HL-60 (cell line): ENCODE data around the gene CMBL.
"Not testable (repeated sequence)": the region's sequence is repeated elsewhere in the genome, so short reads cannot be mapped to it uniquely, and the experiment has no call there.

ENCODE experiments used
- DNase-seq, 2 experiments: peaks; one replicate each; pipeline ENCODE4 v3.0.0-alpha.2; 2010 to 2020; ENCODE audit warnings: low read depth in 1 of 2, low spot score in 1 of 2
- H3K27ac ChIP-seq: fragments of 250-450 bp; sonication (Bioruptor Pico); replicated peaks from 2 replicates; pipeline ENCODE4 v1.5.1; 2020; ENCODE audit warnings: mild to moderate bottlenecking, moderate library complexity
- H3K27me3 ChIP-seq: fragments of 250-450 bp; sonication (Bioruptor Pico); 2 replicates; pipeline ENCODE4 v1.5.1; 2021; ENCODE audit warnings: mild to moderate bottlenecking, moderate library complexity; ENCODE audit not compliant: insufficient read depth, poor library complexity, severe bottlenecking
- H3K4me3 ChIP-seq: replicated peaks from 2 replicates; pipeline ENCODE4 v1.5.1; 2011; ENCODE audit warnings: mild to moderate bottlenecking, control low read depth, low read length; ENCODE audit not compliant: insufficient read depth
- GABPA ChIP-seq: IDR thresholded peaks from 2 replicates; pipeline ENCODE4 v1.6.1; 2012; ENCODE audit warnings: low read depth
- POLR2AphosphoS5 ChIP-seq: IDR thresholded peaks from 2 replicates; pipeline ENCODE4 v1.6.1; 2012; ENCODE audit warnings: low read depth
- SPI1 ChIP-seq: IDR thresholded peaks from 2 replicates; pipeline ENCODE4 v1.6.1; 2012; ENCODE audit warnings: low read depth, mild to moderate bottlenecking, borderline replicate concordance
- TF ChIP-seq, protein P1 (sequence below): IDR thresholded peaks from one replicate; pipeline ENCODE4 v1.5.1; 2011; ENCODE audit warnings: low read length, control low read depth, inconsistent platforms; ENCODE audit not compliant: insufficient read depth
- TF ChIP-seq, protein P2 (sequence below): IDR thresholded peaks from 2 replicates; pipeline ENCODE4 v1.6.1; 2012; ENCODE audit warnings: low read depth; ENCODE audit not compliant: insufficient replicate concordance

CMBL gene

DNA sequence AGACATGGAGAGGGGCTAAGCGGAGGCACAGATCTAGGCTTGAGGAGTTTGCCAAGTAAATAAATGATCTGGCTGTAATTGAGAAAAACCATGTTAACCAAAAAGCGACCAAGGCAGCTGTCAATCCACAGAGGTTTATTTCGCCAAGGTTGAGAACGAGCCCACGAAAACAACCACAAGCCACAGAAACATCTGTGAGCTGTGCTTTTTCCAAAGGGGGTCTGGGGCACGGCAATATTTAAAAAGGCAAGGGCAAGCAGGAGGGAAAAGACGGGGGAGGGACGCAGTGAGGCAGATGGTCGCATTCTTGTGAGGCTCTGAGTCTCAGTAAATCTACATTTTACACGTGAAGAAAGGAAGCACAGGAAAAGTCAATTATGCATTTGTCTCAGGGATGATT is 32.2 kb downstream of the CMBL start:
- H3K4me3 ChIP-seq, result no peak overlapping the region
- TF ChIP-seq, protein P1, sequence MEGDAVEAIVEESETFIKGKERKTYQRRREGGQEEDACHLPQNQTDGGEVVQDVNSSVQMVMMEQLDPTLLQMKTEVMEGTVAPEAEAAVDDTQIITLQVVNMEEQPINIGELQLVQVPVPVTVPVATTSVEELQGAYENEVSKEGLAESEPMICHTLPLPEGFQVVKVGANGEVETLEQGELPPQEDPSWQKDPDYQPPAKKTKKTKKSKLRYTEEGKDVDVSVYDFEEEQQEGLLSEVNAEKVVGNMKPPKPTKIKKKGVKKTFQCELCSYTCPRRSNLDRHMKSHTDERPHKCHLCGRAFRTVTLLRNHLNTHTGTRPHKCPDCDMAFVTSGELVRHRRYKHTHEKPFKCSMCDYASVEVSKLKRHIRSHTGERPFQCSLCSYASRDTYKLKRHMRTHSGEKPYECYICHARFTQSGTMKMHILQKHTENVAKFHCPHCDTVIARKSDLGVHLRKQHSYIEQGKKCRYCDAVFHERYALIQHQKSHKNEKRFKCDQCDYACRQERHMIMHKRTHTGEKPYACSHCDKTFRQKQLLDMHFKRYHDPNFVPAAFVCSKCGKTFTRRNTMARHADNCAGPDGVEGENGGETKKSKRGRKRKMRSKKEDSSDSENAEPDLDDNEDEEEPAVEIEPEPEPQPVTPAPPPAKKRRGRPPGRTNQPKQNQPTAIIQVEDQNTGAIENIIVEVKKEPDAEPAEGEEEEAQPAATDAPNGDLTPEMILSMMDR, result no peak
- TF ChIP-seq POLR2AphosphoS5 (no peak), SPI1 (no peak), GABPA (no peak)
- TF ChIP-seq, protein P2, sequence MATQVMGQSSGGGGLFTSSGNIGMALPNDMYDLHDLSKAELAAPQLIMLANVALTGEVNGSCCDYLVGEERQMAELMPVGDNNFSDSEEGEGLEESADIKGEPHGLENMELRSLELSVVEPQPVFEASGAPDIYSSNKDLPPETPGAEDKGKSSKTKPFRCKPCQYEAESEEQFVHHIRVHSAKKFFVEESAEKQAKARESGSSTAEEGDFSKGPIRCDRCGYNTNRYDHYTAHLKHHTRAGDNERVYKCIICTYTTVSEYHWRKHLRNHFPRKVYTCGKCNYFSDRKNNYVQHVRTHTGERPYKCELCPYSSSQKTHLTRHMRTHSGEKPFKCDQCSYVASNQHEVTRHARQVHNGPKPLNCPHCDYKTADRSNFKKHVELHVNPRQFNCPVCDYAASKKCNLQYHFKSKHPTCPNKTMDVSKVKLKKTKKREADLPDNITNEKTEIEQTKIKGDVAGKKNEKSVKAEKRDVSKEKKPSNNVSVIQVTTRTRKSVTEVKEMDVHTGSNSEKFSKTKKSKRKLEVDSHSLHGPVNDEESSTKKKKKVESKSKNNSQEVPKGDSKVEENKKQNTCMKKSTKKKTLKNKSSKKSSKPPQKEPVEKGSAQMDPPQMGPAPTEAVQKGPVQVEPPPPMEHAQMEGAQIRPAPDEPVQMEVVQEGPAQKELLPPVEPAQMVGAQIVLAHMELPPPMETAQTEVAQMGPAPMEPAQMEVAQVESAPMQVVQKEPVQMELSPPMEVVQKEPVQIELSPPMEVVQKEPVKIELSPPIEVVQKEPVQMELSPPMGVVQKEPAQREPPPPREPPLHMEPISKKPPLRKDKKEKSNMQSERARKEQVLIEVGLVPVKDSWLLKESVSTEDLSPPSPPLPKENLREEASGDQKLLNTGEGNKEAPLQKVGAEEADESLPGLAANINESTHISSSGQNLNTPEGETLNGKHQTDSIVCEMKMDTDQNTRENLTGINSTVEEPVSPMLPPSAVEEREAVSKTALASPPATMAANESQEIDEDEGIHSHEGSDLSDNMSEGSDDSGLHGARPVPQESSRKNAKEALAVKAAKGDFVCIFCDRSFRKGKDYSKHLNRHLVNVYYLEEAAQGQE, result no peak
- H3K27me3 ChIP-seq, result no peaks in the 10 kb centered on the region
- no peak for DNase-seq
- H3K27ac ChIP-seq, result no peak overlapping the region

DNA sequence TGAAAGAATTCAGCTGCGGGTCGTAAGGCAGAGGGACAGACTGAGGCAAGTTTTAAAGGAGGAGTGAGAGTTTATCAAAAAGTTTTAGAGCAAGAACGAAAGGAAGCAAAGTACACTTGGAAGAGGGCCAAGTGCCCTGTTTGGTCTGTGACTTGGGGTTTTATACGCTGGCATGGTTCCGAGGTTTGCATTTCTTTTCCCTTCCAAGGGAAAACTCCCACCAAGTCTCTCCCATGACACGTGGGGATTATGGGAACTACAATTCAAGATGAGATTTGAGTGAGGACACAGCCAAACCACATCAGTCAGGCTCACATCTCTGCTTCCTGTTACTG is 34.9 kb downstream of the CMBL start:
- H3K27ac ChIP-seq, result not testable (repeated sequence)

DNA sequence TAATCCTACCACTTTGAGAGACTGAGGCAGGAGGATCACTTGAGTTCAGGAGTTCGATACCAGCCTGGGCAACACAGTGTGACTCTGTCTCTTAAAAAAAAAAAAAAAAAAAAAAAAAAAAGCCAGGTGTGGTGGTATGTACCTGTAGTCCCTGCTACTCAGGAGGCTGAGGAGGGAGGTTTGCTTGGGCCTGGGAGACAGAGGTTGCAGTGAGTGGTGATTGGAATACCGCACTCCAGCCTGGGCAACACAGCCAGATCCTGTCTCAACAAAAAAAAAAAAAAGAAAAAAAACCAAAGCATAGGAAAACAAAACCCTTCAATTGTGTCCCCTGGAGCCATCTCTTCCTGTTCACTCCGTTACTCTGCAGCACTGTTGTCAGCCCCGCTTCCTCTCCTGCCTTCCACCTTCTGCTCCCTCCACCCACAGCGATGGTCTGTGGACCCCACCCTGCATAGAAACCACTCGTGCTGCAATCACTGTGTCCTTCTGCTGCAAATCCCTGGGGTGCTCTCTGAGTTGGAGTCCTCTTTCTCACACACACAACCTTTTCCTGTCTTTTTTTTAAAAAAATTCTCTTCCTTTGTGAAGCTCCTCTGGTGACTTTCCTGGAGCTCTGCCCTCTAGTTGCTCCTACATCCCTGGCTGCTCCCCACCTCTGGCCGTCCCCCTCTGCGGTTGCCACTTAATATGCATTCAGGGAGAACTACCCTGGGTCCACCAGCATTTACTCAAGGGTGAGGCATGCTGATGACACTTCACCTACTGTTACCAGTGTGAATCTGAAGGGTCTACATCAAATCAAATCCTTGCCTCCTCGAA is 35.4 kb downstream of the CMBL start:
- TF ChIP-seq SPI1 (no peak), POLR2AphosphoS5 (no peak), GABPA (no peak)
- TF ChIP-seq, protein P1, result no peak
- TF ChIP-seq, protein P2, result no peak
- no peak for DNase-seq
- Histone ChIP-seq H3K27me3 (no peaks in the 10 kb centered on the region), H3K4me3 (no peak overlapping the region), H3K27ac (no peak overlapping the region)

More for the DNA sequence above, 34.9 kb downstream of the CMBL start:
- H3K27me3 ChIP-seq, H3K4me3 ChIP-seq, DNase-seq: not testable (repeated sequence)

DNA sequence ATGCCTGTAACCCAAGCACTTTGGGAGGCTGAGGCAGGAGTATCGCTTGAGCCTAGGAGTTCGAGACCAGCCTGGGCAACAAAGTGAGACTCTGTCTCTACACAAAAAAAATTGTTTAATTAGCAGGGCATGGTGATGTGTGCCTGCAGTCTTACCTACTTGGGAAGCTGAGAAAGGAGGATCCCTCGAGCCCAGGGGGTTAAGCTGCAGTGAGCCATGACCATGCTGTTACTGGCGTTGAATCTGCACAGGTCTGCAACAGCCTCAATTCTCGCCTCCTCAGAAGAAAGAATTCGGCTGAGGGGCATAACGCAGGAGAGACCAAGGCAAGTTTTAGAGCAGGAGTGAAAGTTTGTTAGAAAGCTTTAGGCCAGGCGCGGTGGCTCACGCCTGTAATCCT is 39.6 kb downstream of the CMBL start:
- no peak for TF ChIP-seq POLR2AphosphoS5
- TF ChIP-seq GABPA, result no peak
- TF ChIP-seq, protein P1, result no peak
- TF ChIP-seq, protein P2, result no peak
- TF ChIP-seq SPI1, result no peak
- Histone ChIP-seq H3K27me3 (no peaks in the 10 kb centered on the region), H3K4me3 (no peak overlapping the region), H3K27ac (no peak overlapping the region)
- no peak for DNase-seq
